GM06990 (cell line): ENCODE measurements around the gene CFDP1.

Source experiments
- DNase-seq: peaks from one replicate; pipeline ENCODE4 v3.0.0-alpha.2; 2011; ENCODE audit not compliant: insufficient read length; ENCODE audit errors: extremely low read depth
- H3K27me3 ChIP-seq: replicated peaks from 2 replicates; pipeline ENCODE4 v1.6.0; 2011; ENCODE audit warnings: low read length; ENCODE audit not compliant: control insufficient read depth, insufficient read depth
- H3K36me3 ChIP-seq: 2 replicates; pipeline ENCODE4 v1.5.1; 2011; ENCODE audit warnings: low read length; ENCODE audit not compliant: control insufficient read depth, insufficient read depth
- H3K4me3 ChIP-seq: replicated peaks from 2 replicates; pipeline ENCODE4 v1.5.1; 2011; ENCODE audit warnings: low read depth, mild to moderate bottlenecking, control low read depth, low read length
- TF ChIP-seq, protein P1 (sequence below): IDR thresholded peaks from 2 replicates; pipeline ENCODE4 v1.5.1; 2011; ENCODE audit warnings: low read length, control low read depth, mild to moderate bottlenecking, inconsistent platforms; ENCODE audit not compliant: insufficient read depth, poor library complexity, severe bottlenecking

CFDP1 gene

DNA sequence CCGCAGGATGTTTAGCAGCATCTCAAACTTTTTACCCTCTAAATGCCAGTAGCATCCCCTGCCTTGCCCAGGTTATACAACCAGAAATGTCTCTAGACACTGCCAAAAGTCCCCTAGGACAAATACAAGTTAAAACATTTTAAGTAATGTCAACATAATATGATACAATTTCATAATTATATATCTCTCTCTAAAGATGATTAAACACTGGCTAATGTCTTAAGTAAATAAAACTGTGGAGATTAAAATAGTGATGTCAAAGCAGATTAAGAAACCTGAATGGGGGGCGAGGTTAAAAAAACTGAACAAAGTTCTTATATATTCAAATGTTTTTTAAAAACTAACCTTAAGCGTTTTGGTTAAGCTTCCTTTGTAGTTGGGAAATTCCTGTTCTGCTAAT, 62.1 kb downstream of the CFDP1 start:
- Histone ChIP-seq H3K4me3 (no peak overlapping the region), H3K36me3 (no peaks in the 10 kb centered on the region), H3K27me3 (no peaks in the 10 kb centered on the region)
- TF ChIP-seq, protein P1, sequence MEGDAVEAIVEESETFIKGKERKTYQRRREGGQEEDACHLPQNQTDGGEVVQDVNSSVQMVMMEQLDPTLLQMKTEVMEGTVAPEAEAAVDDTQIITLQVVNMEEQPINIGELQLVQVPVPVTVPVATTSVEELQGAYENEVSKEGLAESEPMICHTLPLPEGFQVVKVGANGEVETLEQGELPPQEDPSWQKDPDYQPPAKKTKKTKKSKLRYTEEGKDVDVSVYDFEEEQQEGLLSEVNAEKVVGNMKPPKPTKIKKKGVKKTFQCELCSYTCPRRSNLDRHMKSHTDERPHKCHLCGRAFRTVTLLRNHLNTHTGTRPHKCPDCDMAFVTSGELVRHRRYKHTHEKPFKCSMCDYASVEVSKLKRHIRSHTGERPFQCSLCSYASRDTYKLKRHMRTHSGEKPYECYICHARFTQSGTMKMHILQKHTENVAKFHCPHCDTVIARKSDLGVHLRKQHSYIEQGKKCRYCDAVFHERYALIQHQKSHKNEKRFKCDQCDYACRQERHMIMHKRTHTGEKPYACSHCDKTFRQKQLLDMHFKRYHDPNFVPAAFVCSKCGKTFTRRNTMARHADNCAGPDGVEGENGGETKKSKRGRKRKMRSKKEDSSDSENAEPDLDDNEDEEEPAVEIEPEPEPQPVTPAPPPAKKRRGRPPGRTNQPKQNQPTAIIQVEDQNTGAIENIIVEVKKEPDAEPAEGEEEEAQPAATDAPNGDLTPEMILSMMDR = no peak
- no peak for DNase-seq

DNA sequence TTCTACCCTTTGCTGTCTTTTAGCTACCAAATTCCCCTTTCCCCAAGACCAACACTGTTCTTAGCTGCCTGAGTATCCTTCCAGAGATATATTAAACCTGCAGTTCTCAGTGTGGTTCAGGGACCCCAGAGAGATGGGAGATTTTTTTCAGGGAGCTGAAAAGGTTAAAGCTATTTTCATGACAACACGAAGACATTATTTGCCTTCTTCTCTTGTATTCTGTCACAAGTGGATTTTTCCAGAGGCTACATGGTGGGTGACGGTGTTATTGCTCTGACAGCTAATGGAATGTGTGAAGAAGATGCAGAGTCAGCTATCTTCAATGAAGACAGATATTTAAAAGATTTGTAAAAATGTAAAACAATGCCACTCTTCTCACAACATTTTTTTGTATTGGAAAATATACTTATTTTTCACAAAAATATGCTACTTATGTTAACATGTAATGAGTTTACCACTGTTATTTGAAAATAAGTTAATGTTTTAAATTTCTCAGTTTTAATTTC, 69.0 kb downstream of the CFDP1 start:
- H3K27me3 ChIP-seq = no peaks in the 10 kb centered on the region
- H3K36me3 ChIP-seq = no peaks in the 10 kb centered on the region
- no peak overlapping the region for H3K4me3 ChIP-seq
- DNase-seq = no peak
- TF ChIP-seq, protein P1 = no peak

DNA sequence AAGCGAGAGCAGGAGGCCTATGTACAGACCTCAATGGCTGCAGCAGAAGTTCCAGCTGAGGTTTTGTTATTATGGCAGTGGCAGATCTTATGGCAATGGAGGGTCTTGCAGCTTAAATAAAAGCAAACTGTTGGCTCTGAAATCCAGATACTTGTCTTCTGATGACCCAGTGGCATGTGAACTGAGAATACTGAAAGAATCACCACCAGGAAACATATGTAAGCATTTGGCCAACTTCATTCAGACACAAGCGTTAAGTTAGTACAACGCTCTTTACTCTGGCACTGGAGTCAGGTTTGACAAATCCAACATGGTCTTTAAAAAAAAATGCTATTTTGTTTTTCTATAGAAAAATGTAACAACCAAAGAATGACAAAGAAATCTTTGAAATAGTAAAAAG, 70.5 kb downstream of the CFDP1 start:
- no peak for DNase-seq
- TF ChIP-seq, protein P1 = no peak
- no peaks in the 10 kb centered on the region for H3K36me3 ChIP-seq
- H3K4me3 ChIP-seq = no peak overlapping the region
- H3K27me3 ChIP-seq = no peaks in the 10 kb centered on the region

DNA sequence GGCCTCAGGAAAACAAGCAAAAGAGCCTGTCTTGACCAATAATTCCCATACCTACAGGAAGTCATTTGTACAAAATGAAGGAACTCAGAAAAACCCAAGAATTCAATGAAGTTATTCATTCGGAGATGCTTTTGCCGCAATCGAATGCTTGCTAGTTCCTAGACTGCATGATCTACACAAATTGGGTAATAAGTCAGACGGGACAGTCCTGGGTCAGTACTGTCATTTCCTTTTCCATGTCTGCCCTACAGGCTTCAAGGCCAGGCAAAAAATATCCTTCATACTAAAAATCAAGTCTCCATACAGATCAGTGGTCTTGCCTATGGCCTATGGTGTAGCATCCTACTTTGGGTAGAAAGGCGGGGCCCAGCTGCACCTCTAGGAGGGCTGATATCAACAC, 71.4 kb downstream of the CFDP1 start:
- no peak for DNase-seq
- H3K27me3 ChIP-seq = no peaks in the 10 kb centered on the region
- H3K4me3 ChIP-seq = no peak overlapping the region
- no peaks in the 10 kb centered on the region for H3K36me3 ChIP-seq
- TF ChIP-seq, protein P1 = no peak

DNA sequence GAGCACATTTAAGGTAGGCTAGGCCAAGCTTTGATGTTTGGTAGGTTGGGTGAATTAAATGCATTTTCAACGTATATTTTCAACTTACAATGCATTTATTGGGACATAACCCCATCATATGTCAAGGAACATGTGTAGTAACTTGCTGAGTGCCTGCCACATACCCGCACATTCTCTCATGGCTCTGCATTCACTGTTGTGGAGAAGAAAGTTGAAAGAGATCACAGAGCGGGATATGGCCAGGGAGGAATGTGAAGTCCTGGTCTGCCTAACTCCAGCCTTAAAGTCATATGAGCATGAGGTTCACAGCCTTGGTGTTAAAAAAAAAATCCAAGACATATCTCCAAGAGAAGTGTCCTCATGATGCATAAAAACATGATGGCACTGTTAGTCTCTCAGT, 79.1 kb downstream of the CFDP1 start:
- DNase-seq = no peak
- TF ChIP-seq, protein P1 = no peak
- H3K4me3 ChIP-seq = no peak overlapping the region
- H3K36me3 ChIP-seq = no peaks in the 10 kb centered on the region
- H3K27me3 ChIP-seq = no peaks in the 10 kb centered on the region

DNA sequence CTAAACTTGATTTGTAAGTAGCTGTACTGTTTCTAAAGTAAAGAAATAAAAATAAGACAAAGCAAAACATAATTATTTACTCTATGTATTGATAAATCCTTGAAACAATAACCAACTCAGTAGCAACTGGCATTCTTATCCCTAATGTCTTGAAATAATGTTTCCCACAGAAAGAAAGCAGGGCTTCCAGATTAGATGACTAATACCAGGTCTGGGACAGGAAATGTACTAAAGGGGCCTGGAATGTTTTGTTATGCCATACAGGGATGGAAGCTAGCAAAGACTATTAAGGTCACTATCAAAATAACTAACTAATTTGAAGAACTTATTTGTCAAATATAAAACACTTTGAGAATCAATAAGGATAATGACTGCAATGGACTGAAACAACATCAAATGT, 82.1 kb downstream of the CFDP1 start:
- Histone ChIP-seq H3K4me3 (no peak overlapping the region), H3K27me3 (no peaks in the 10 kb centered on the region), H3K36me3 (no peaks in the 10 kb centered on the region)
- no peak for DNase-seq
- TF ChIP-seq, protein P1 = no peak
